IPS-15b (cell line): ENCODE results near the gene TGM5.
"Not testable (repeated sequence)": the region's sequence is repeated elsewhere in the genome, so short reads cannot be mapped to it uniquely, and the experiment has no call there.

Source experiments
- H3K27me3 ChIP-seq: one replicate; pipeline ENCODE4 v1.6.1; 2013; ENCODE audit warnings: low read length; ENCODE audit not compliant: control insufficient read depth, insufficient read depth
- H3K36me3 ChIP-seq: one replicate; pipeline ENCODE4 v1.6.1; 2013; ENCODE audit warnings: low read length; ENCODE audit not compliant: control insufficient read depth, insufficient read depth
- H3K4me1 ChIP-seq: one replicate; pipeline ENCODE4 v1.6.1; 2013; ENCODE audit warnings: mild to moderate bottlenecking, low read length; ENCODE audit not compliant: control insufficient read depth, insufficient read depth
- H3K4me3 ChIP-seq: one replicate; pipeline ENCODE4 v1.5.1; 2013; ENCODE audit warnings: low read depth, low read length
- H3K9ac ChIP-seq: one replicate; pipeline ENCODE4 v1.6.1; 2013; ENCODE audit warnings: low read depth, mild to moderate bottlenecking, low read length
- H3K9me3 ChIP-seq: one replicate; pipeline ENCODE4 v1.6.1; 2013; ENCODE audit warnings: mild to moderate bottlenecking, low read length; ENCODE audit not compliant: control insufficient read depth, insufficient read depth

Gene TGM5

DNA sequence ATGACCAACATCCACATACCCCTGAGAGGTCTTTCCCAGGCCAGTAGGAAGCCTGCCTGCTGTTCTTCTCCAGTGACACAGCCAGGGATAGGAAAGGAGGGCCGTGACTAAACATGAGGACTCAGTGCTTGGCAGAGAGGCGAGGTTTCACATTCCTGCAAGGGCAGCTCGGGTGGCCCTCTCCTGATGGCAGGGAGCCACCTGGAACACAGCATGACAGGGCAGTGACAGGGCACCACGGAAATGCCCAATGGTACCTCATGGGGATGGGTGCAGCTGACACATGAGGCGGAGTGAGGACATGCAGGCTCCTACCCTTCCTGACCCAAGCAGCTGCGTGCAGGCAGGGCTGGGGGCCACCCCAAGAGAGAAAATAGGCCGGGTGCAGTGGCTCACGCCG, 7.4 kb upstream of the TGM5 start:
- no peaks in the 10 kb centered on the region for H3K36me3 ChIP-seq
- no peaks in the 10 kb centered on the region for H3K4me1 ChIP-seq
- no peak overlapping the region for H3K9ac ChIP-seq
- no peak overlapping the region for H3K4me3 ChIP-seq
- H3K27me3 ChIP-seq = no peaks in the 10 kb centered on the region
- no peaks in the 10 kb centered on the region for H3K9me3 ChIP-seq

DNA sequence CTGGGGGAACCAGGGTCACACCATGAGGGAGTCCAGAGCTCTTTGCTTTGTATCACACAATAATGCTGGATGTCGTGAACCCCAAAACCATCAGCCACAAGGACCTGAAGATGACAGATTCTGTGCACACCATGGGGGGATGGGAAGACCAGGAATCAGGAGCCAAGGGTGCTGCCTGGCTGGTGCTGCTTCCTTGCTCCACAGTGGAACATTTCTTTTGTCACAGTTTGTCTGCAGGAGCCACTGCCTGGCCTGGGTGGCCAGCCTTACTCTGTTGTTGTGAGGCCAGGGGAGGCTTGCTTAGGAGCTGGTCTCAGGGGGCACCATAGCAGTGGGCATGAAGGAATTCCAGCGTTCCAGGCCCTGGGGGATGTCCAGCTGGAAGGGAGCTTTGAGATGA, 6.5 kb upstream of the TGM5 start:
- H3K9ac ChIP-seq = no peak overlapping the region
- no peaks in the 10 kb centered on the region for H3K9me3 ChIP-seq
- no peak overlapping the region for H3K4me3 ChIP-seq
- H3K4me1 ChIP-seq = no peaks in the 10 kb centered on the region
- no peaks in the 10 kb centered on the region for H3K27me3 ChIP-seq
- no peaks in the 10 kb centered on the region for H3K36me3 ChIP-seq

DNA sequence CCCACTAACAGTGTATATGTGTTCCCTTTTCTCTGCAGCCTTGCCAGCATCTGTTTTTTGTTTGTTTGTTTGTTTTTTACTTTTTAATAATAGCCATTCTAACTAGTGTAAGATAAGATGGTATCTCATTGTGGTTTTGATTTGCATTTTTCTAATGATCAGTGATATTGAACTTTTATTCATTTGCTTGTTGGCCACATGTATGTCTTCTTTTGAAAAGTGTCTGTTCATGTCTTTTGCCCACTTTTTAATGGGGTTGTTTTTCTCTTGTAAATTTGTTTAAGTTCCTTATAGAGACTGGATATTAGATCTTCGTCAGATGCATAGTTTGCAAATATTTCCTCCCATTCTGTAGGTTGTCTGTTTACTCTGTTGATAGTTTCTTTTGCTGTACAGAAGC, 5.2 kb upstream of the TGM5 start:
- H3K4me3 ChIP-seq, H3K9me3 ChIP-seq, H3K9ac ChIP-seq, H3K36me3 ChIP-seq, H3K4me1 ChIP-seq, H3K27me3 ChIP-seq: not testable (repeated sequence)

DNA sequence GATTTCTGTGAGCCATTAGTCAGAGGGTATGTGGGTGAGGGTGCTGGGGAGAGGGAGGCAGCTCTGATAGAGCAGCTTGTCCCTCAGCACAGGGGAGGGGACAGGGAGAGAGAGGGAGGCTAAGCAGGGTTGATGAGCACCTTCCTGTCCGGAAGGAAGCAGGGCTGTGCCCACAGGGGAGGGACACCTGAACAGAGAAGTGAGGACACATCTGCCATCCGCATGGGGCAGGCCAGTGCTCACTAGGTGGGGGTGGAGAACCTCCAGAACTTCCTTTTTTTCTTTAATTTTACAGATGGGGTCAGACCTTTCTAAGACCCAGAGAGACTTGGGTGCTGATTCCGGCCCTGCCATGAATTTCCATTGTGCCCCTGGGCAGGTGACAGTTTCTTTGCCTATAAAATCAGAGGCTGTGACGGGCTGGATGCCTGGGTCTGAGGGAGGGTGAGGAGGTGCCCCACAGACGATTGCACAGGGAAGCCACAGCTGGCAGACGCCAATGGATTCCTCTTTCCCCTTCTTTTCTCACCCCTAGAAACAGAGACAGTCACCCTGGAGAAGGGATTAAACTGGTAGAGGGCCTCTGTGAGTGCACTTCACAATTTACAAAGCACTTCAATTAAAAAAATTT, 4.1 kb upstream of the TGM5 start:
- Histone ChIP-seq H3K27me3 (no peaks in the 10 kb centered on the region), H3K36me3 (no peaks in the 10 kb centered on the region), H3K4me3 (no peak overlapping the region), H3K9ac (no peak overlapping the region), H3K9me3 (no peaks in the 10 kb centered on the region), H3K4me1 (no peaks in the 10 kb centered on the region)

DNA sequence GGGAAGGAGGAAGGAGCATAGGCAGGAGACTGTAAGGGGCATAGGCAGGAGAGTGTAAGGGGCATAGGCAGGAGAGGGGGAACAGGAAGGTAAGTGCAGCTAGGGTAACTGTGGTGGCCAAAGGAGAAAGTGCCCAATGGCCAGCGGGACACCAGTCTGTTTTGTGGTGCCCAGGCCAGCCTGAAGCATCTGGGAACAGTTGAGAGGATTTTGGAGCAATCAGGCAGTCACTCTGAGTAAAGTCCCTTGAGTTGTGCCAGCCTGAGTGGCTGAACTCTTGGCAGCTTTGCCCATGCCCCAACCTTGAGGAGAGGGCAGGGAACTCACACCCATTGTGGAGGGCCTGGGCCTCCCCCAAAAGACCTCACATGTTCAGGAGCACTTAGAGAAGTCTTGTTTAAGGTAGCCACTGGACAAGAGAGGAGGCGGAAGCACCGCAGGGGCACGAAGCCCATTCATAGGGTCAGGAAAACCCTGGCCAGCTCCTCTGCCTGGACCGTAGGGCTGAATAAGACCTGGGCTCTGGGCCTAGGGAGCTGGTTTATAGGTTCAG, 3.5 kb upstream of the TGM5 start:
- Histone ChIP-seq H3K9ac (no peak overlapping the region), H3K27me3 (no peaks in the 10 kb centered on the region), H3K4me3 (no peak overlapping the region), H3K36me3 (no peaks in the 10 kb centered on the region), H3K9me3 (no peaks in the 10 kb centered on the region), H3K4me1 (no peaks in the 10 kb centered on the region)

DNA sequence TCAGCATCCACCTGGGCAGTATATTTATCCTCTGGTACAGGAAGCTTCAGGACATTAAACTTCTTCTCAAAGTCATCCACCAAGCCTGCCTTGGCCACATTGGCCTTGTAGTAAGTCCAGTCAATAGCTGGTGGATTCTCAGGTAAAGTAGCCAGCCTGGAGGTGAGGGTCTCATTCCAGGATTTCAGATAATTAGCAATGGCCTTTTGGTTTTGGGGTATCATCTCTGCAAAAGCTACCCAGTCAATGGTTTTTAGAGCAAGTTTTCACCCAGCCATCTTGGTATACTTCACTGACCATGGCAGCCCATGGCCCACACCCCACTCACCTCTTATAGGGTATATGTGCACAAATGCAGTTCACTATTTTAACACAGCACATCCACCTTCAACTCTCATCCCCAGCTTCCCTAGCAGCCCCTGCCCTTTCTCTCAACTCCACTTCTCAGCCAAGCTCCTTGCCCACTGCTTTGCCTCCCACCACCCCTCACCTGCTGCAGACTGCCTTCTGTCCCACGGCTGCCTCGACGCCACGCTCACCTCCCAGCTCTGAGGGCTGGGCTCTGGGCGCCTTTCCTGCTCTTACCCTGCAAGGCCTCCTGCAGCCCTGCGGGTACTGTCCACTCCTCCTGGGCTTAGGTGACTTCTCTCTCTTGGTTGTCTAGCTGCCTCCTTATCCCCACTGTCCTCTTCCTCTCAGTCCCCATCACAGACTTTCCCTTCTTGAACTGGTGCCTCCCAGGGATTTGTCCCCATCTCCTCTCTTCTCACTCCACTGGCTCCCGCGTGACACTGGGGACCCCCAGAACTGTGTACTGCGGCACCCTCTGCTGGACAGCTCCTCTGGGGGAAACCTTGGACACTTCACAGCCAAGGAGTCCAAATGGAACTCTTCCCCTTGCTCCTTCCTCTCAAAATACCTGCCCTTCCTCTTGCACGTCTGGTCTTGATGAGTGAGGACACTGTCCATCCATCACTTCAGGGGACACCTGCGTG, 1.7 kb upstream of the TGM5 start:
- no peaks in the 10 kb centered on the region for H3K9me3 ChIP-seq
- no peaks in the 10 kb centered on the region for H3K27me3 ChIP-seq
- no peak overlapping the region for H3K4me3 ChIP-seq
- H3K36me3 ChIP-seq = no peaks in the 10 kb centered on the region
- H3K9ac ChIP-seq = no peak overlapping the region
- H3K4me1 ChIP-seq = no peaks in the 10 kb centered on the region

DNA sequence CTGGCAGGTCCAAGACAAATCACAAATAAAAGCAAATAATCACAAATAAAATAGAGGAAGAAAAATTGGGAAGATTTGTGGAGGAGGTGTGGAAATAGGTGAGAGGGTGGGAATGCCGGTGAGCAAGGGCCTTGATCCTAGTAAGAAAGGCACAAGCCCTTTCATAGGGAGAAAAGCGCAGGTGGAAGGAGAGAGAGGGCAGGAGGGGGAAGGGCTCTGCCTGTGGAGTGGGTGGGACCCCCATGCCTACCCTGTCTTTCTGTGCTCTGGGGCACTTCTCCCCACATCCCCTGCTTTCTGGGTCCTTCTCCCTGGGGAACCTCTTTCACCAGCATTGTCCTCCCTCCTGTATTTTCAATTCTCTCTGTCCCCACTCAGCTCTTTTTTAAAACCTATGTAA, 711 bp upstream of the TGM5 start:
- Histone ChIP-seq H3K9me3 (no peaks in the 10 kb centered on the region), H3K36me3 (no peaks in the 10 kb centered on the region), H3K27me3 (no peaks in the 10 kb centered on the region), H3K4me1 (no peaks in the 10 kb centered on the region), H3K9ac (no peak overlapping the region), H3K4me3 (no peak overlapping the region)

DNA sequence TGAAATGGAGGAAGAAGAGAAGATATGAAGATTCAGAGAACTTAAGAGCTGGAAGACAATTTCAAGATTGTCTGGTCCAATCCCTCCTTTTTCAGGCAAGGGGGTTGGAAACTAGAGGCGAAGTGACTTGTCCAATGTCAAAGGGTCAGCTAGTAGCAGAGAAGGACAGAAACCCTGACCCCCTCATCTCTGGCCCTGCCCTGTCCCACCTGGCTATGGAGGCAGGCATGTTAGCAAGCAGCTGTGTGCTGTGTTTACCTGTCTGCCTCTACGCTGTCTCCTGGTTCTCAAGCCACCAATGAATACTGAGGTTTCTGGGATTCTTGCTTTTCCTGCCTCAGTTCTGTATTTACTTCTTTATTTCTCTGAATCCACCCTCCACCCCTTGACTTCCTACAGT, 342 bp downstream of the TGM5 start:
- Histone ChIP-seq H3K27me3 (no peaks in the 10 kb centered on the region), H3K9me3 (no peaks in the 10 kb centered on the region), H3K4me1 (no peaks in the 10 kb centered on the region), H3K36me3 (no peaks in the 10 kb centered on the region), H3K9ac (no peak overlapping the region), H3K4me3 (no peak overlapping the region)

DNA sequence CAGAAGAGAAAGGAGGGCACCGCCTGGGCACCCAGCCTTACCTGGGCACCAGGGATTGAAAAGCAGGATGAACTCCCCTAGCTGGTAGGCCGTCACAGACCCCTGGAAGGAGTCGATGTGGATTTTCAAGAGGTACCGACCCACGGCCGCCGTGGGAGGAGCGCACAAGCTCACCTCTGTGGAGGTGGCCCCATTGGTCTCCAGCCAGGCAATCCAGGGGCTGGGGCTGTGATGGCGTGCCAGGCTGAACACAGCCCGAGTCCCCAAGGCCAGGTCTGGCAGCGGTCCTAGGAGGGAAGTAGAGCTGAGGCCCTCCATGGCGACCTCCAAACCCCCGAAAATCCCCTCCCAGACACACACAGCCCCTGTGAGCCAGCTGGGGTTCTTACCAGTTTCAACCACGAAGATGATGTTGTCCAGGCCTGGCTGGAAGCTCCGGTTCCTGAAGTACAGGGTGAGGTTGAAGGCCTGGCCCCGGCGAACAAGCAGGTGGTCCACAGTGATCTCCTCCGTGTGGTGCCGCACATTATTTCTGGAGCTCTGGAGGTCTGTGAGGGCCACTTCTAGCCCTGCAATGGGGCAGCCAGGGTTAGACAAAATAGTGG, 6.6 kb downstream of the TGM5 start:
- no peaks in the 10 kb centered on the region for H3K36me3 ChIP-seq
- no peak overlapping the region for H3K4me3 ChIP-seq
- no peaks in the 10 kb centered on the region for H3K27me3 ChIP-seq
- H3K9me3 ChIP-seq = no peaks in the 10 kb centered on the region
- H3K9ac ChIP-seq = no peak overlapping the region
- no peaks in the 10 kb centered on the region for H3K4me1 ChIP-seq

DNA sequence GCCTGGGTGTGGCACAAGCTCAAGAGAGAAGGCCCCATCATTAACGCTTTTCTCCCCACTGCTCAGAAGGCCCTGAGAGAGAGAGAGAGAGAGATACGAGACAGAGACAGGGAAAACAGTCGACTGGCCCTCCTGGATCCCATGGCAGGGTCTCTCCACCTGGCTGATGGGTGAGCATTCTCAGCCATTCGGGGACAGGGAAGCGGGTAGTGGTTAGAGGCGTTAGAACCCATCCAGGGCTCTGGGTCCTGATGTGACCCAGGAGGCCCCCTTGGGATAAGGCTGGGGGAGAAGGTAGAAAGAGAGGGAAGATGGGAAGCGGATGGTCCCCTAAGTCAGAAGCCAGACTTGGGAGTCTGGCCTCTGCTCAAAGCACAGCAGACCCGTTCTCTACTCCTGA, 7.9 kb downstream of the TGM5 start:
- Histone ChIP-seq H3K36me3 (no peaks in the 10 kb centered on the region), H3K4me1 (no peaks in the 10 kb centered on the region), H3K4me3 (no peak overlapping the region), H3K9ac (no peak overlapping the region), H3K9me3 (no peaks in the 10 kb centered on the region), H3K27me3 (no peaks in the 10 kb centered on the region)

DNA sequence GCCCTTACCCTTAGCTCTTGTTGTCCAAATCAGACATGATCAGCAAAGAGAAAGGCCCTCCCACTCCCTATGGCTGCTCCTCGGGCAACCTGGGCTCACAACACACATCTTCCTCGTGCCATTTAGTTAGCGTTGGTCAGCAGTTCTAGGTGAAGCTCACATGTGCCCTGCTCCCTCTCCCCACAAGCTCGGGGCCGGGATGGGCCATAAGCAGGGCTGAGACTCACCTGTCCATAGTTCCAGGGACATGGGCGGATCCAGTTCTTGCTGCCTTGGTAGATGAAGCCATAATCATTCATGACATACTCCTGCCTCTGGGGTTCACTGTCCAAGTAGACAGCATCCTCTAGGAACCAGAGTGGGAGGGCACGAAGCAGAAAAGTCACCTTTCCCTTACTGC, 10.4 kb downstream of the TGM5 start:
- Histone ChIP-seq H3K4me3 (no peak overlapping the region), H3K36me3 (no peaks in the 10 kb centered on the region), H3K9ac (no peak overlapping the region), H3K4me1 (no peaks in the 10 kb centered on the region), H3K9me3 (no peaks in the 10 kb centered on the region), H3K27me3 (no peaks in the 10 kb centered on the region)
